MM.1S (cell line): ENCODE results near the gene TGFA.
A peak's percentile ranks its signal among the peaks of the same experiment; 100 is the strongest.

Experiments used
- DNase-seq: peaks from one replicate; pipeline ENCODE4 v3.0.0-alpha.2; 2015
- H2AFZ ChIP-seq: fragments of 300-600 bp; sonication (generic); 2 replicates; pipeline ENCODE4 v1.6.0; 2016; ENCODE audit warnings: antibody characterized with exemption, low read length
- H3F3A ChIP-seq: fragments of 300-600 bp; sonication (generic); 2 replicates; pipeline ENCODE4 v1.6.1; 2016; ENCODE audit warnings: mild to moderate bottlenecking, antibody characterized with exemption, low read length, moderate library complexity, mixed read lengths; ENCODE audit not compliant: insufficient read depth
- H3K27ac ChIP-seq: fragments of 300-600 bp; sonication (generic); 2 replicates; pipeline ENCODE4 v1.5.1; 2016; ENCODE audit warnings: mild to moderate bottlenecking, low read length
- H3K27me3 ChIP-seq: fragments of 300-600 bp; sonication (generic); replicated peaks from 2 replicates; pipeline ENCODE4 v1.6.0; 2016; ENCODE audit warnings: low read length; ENCODE audit not compliant: insufficient read depth
- H3K36me3 ChIP-seq: fragments of 300-600 bp; sonication (generic); replicated peaks from 2 replicates; pipeline ENCODE4 v1.6.1; 2016; ENCODE audit warnings: mild to moderate bottlenecking, low read length, mixed read lengths; ENCODE audit not compliant: insufficient read depth
- H3K4me1 ChIP-seq: fragments of 300-600 bp; sonication (generic); 2 replicates; pipeline ENCODE4 v1.6.1; 2016; ENCODE audit warnings: low read length, mixed read lengths
- H3K4me2 ChIP-seq: fragments of 300-600 bp; sonication (generic); 2 replicates; pipeline ENCODE4 v1.6.0; 2016; ENCODE audit warnings: low read depth, low read length
- H3K4me3 ChIP-seq: fragments of 300-600 bp; sonication (generic); 2 replicates; pipeline ENCODE4 v1.5.1; 2016; ENCODE audit warnings: low read length, mixed read lengths
- H3K79me2 ChIP-seq: fragments of 300-600 bp; sonication (generic); 2 replicates; pipeline ENCODE4 v1.6.1; 2016; ENCODE audit warnings: mixed run types, low read length, mixed read lengths
- H3K9ac ChIP-seq: fragments of 300-600 bp; sonication (generic); 2 replicates; pipeline ENCODE4 v1.6.1; 2016; ENCODE audit warnings: low read length, mixed read lengths
- H3K9me2 ChIP-seq: fragments of 300-600 bp; sonication (generic); replicated peaks from 2 replicates; pipeline ENCODE4 v1.6.1; 2016; ENCODE audit warnings: mild to moderate bottlenecking, low read length, mixed read lengths; ENCODE audit not compliant: insufficient read depth
- H3K9me3 ChIP-seq: fragments of 300-600 bp; sonication (generic); replicated peaks from 2 replicates; pipeline ENCODE4 v1.6.1; 2016; ENCODE audit warnings: mild to moderate bottlenecking, low read length, mixed read lengths; ENCODE audit not compliant: insufficient read depth
- H4K20me1 ChIP-seq: fragments of 300-600 bp; sonication (generic); 2 replicates; pipeline ENCODE4 v1.6.1; 2016; ENCODE audit warnings: mild to moderate bottlenecking, low read length, moderate library complexity, mixed read lengths; ENCODE audit not compliant: insufficient read depth
- CTCF ChIP-seq: fragments of 300-600 bp; sonication (generic); IDR thresholded peaks from 2 replicates; pipeline ENCODE4 v1.5.1; 2016; ENCODE audit warnings: antibody characterized with exemption, low read length, mixed read lengths
- EZH2 ChIP-seq: fragments of 300-600 bp; sonication (generic); optimal IDR thresholded peaks from 2 replicates; pipeline ENCODE3; 2017; ENCODE audit warnings: low read depth, mild to moderate bottlenecking, antibody characterized with exemption, low read length, mixed read lengths
- EZH2phosphoT487 ChIP-seq: fragments of 300-600 bp; sonication (generic); IDR thresholded peaks from 2 replicates; pipeline ENCODE4 v1.6.1; 2018; ENCODE audit warnings: antibody characterized with exemption, low read length

TGFA gene

DNA sequence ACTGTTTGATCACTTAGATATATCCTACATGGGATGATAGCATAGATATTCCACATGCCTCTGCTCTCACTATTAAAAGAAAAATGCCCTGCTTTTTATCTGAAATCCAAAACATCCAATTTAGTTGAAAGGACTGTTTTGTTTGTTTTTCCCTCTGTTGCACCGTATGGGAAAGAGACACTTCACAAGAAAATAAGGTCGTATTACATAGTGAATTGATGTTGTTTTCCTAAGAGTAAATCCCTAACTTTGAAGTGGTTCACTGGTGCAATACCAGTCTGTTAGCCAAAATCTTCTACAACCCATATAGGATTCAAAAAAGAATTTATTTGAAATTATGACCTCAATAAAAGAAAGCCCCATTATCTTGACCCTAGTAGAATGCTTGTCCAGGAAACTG lies 18.1 kb downstream of the TGFA start:
- Histone ChIP-seq H2AFZ (no peak overlapping the region), H3F3A (peaks cover 6% of the 10 kb centered on the region; the same call in 1 of the 2 replicates), H3K4me1 (peaks cover 28% of the 10 kb centered on the region)

GRCh38 chr2:70534183-70534836 lies 19.3 kb downstream of the TGFA start:
- Histone ChIP-seq H3F3A (peaks cover 6% of the 10 kb centered on the region; the same call in 1 of the 2 replicates), H3K4me2 (no peak overlapping the region), H3K9ac (no peak overlapping the region), H3K4me3 (no peak overlapping the region), H4K20me1 (no peaks in the 10 kb centered on the region), H3K4me1 (peaks cover 19% of the 10 kb centered on the region), H3K27ac (no peak overlapping the region), H3K27me3 (no peaks in the 10 kb centered on the region), H3K36me3 (no peaks in the 10 kb centered on the region), H2AFZ (no peak overlapping the region), H3K9me3 (no peaks in the 10 kb centered on the region), H3K9me2 (no peaks in the 10 kb centered on the region), H3K79me2 (peaks cover 61% of the 10 kb centered on the region)
- DNase-seq = no peak
- TF ChIP-seq EZH2 = no peak
- TF ChIP-seq EZH2phosphoT487 = no peak
- TF ChIP-seq CTCF = no peak

More for the DNA sequence above, 18.1 kb downstream of the TGFA start:
- H3K9me2 ChIP-seq = no peaks in the 10 kb centered on the region
- H3K4me2 ChIP-seq = no peak overlapping the region
- no peaks in the 10 kb centered on the region for H4K20me1 ChIP-seq
- H3K79me2 ChIP-seq = peaks cover 63% of the 10 kb centered on the region
- H3K36me3 ChIP-seq = no peaks in the 10 kb centered on the region
- no peak for DNase-seq
- no peak for TF ChIP-seq EZH2phosphoT487
- TF ChIP-seq EZH2 = no peak
- TF ChIP-seq CTCF = no peak
- H3K4me3 ChIP-seq = no peak overlapping the region
- H3K9ac ChIP-seq = no peak overlapping the region
- H3K27ac ChIP-seq = no peak overlapping the region
- no peaks in the 10 kb centered on the region for H3K9me3 ChIP-seq
- no peaks in the 10 kb centered on the region for H3K27me3 ChIP-seq

- Histone ChIP-seq H3K9me2 (no peaks in the 10 kb centered on the region), H3K9me3 (no peaks in the 10 kb centered on the region), H3K4me3 (peak overlapping the region; percentile 8; the same call in 1 of the 2 replicates), H3K36me3 (no peaks in the 10 kb centered on the region), H3K4me2 (peak overlapping the region; percentile 57), H3K27me3 (no peaks in the 10 kb centered on the region), H3F3A (no peaks in the 10 kb centered on the region), H3K79me2 (peaks cover 56% of the 10 kb centered on the region), H3K27ac (peak overlapping the region; percentile 6; the same call in 1 of the 2 replicates), H2AFZ (0 out of 2 replicates have a peak overlapping the region, but pooled peaks have one; percentile 9), H4K20me1 (no peaks in the 10 kb centered on the region), H3K9ac (no peak overlapping the region), H3K4me1 (peaks cover 14% of the 10 kb centered on the region)
- no peak for TF ChIP-seq EZH2phosphoT487
- no peak for TF ChIP-seq CTCF
- no peak for TF ChIP-seq EZH2
- no peak for DNase-seq
Measured at GRCh38 chr2:70532244-70532935, 21.2 kb downstream of the TGFA start.
